ENCODE measurements around the gene FOXE1.

Gene FOXE1

DNA sequence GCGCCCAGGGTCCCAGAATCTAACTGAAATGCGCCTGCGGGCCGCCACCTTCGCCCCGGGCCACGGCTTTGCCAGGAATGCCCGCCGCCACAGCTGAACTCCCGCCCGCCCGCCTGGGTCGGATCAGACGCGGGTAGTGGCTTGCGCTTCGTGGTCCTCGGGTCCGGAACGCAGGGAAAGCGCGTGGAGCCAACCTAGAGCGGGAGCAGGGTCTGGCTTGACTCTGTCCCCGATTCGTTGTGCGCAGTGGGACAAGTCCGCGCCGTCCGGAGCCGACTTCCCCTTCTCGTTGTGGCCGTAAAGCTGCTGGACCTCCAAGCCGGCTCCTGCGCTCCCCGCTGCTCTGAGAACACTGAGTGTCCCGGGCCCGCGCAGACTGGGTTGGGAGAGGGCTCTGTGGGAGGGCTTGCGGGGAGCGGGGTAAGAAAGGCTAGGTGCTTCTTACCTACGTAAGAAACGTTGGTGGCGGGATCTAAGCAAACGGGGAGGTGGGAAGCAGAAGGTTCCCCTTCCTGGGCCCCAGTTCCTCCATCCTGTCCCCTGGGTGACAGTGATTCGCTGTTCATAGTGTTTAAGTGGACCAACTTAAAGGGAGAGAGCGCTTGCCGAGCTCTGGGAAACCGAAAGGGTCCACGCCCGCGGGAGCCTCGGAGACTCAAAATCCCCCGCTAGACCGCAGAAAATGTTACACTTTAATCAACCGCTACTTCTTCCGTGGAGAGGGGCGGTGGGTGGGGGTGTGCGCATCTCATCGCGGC is 4.4 kb upstream of the FOXE1 start:
- no peak for DNase-seq

DNA sequence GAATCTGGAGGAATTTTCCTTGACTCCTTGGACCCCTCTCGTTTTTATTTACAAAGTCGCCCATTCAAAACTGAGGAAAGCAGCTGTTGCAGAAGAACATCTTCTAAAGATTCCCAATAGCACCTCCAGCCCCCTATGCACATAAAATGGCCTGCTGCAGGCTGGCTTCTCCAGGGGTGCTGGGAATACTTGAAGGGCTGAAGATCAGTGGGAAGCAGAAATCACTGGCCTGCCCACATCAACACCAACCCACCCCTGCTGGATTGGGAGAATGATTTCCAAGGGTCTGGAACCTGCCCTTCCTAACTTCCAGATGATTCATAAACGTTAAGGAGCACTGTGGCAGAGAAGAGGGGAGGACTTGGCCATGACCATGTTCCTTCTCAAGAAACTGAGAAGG is 3.0 kb upstream of the FOXE1 start:
- no peak for DNase-seq

DNA sequence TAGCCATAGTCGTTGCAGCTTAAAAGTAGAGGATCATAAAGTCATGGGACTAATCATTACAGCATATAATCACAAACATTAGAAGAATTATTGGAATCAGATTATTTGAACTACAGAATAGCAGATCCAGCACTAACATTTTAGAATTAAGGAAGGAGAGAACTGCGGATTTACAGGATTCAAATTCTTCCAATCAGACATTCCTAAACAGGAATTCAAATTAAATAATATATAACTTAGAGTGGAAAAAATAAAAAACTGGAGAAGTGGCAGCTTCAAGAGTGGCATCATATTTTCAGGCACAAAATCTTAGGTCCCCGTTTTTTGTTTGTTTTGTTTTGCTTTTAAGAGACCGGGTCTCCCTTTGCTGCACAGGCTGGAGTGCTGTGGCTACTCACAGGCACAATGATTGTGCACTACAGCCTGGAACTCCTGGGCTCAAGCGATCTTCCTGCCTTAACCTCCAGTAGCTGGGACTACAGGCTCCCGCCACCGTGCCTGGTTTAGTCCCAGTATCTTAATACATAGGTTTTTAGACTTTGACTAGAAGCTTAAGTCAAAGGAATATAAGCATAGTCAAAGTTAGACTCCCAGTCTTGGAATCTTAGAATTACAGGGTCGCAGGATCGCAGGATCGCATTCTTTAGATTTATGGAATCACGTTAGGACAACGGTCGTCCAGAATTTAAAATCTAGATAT is 2.1 kb upstream of the FOXE1 start:
- DNase-seq = no peak

GRCh38 chr9:97851446-97851883 is 1.6 kb upstream of the FOXE1 start:
- DNase-seq = no peak

DNA sequence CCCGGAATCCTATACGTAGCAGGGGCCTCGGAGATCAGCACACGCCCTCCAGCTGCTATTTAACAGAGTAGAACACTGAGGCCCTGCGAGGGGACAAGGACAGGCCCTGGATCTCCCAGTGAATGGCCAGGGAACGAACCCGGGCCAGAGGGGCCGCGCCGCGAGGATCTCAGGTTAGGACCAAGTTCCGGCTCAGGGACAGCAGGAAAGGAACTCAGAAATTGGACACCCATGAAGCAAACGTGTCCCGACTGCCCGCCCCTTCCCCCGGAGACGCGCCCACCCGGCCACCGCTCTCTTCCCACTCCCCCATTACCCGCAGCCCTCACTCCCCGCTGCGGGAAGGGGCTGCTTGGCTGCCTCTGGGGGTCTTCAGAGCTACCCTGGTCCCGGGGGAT is 1.0 kb upstream of the FOXE1 start:
- DNase-seq = no peak

GRCh38 chr9:97852399-97853055 is 499 bp upstream of the FOXE1 start:
- DNase-seq = no peak

- DNase-seq = peak; percentile 56
These were observed 1.0 kb downstream of the FOXE1 start for GRCh38 chr9:97853844-97854695.

- DNase-seq = no peak
These were observed 1.9 kb downstream of the FOXE1 start for GRCh38 chr9:97854696-97855485.

DNA sequence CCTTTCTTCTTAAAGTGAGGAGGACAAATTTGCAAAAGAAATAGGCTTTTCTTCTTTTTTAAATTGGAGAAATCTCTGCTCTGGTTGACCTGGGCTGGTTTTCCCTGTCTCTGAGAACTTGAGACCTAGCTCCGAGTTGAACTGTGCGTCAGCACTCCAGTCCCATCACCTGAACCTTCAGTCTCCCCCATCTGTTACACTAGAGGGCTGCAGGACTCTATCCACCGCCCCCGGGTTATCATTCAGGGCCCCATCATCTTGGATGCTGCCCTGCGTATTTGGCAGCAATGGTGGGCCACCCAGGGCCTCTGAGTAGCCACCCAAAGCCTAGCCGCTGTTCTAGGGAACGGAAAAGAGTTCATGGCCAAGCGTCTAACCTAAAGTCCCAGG is 2.5 kb downstream of the FOXE1 start:
- DNase-seq = no peak

- DNase-seq = no peak
These were observed 2.9 kb downstream of the FOXE1 start for GRCh38 chr9:97855899-97856298.

GRCh38 chr9:97856857-97857605 is 4.0 kb downstream of the FOXE1 start:
- no peak for DNase-seq

DNA sequence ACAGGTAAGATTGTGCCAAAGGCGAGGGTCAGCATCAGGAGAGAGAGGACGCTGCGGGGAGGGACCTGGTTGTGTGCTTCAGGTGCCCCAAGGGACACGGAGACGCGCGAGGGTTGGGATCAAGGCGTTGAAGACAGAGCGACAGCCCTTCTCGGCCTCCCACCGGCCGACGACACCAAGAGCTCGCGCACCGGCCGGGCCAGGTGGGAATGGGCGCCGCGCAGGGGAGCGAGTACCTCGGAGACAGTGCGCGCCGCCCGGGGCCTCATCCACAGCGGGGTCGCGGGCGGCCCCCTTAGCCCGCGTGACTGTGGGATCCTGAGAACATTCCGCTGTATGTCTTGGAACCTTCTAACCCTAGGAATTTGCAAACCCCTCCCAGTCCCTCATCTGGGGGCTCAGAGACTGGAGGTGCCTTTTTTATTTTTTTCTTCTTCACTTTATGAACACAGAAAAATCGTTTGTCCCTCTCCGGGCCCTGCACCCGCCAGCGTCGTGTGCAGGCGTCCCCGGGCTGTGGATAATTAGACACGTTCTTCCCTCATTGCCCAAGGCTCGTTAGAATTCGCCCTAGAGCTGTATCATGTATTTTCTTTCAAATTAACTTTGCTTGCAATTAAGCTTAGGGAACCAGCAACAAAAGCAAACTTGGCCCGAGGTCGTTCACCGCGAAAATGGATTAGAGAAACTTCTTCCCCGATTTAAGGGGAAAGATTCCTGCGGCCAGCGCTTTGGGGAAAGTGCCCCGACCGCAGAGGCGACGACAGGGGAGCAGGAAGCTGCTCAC is 4.8 kb downstream of the FOXE1 start:
- no peak for DNase-seq

- DNase-seq = no peak
These were observed 5.3 kb downstream of the FOXE1 start for GRCh38 chr9:97858393-97858713.

GRCh38 chr9:97858826-97859225 is 5.8 kb downstream of the FOXE1 start:
- no peak for DNase-seq

GRCh38 chr9:97859346-97859745 is 6.3 kb downstream of the FOXE1 start:
- no peak for DNase-seq

DNA sequence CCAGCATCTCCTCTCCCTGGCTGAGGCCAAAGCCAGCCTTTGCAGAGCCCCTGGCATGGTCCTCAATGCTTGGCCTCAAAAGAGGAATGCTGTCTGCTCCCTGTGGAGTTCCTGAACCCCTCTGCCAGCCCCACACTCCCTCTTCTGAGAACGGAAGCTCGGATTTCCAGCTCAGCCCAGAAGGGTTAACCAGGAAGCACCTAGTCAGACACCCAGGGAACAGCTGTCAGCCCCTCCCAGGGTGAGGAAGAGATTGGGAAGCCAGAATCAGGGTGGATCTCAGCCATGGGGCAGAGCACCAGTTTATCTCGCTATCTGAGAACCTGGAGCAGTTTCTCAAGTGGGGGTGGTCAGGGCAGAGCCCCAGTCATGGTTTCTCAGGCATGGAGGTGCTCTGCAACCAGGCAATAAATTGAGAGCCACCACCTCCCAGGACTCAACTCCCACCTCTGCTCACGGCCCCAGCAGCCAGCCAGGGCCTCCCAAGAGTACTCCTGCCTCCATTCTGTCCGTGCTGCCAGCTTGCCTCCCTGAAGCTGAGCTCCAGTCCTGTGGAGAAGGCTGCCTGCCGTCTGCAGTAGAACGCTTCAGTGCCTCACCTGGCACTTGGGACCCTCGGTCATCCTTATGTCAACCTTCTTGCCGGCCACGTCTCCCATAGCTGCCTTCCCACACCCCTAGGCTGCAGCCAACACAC is 7.6 kb downstream of the FOXE1 start:
- no peak for DNase-seq

DNA sequence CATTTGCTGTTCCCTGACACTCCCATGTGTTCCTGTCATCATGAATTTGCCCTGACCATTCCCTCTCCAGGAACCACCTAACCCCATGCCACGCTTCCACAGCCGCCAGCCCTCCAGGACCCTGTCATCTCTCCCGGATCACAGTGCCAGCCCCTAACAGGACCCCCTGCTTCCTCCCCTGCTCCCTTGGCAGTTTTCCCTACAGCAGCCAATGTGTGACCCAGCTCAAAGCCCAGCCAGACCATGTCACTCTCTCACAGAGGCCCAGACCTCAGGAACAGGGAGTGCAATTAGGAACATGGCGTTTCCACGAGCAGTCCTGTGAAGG is 8.1 kb downstream of the FOXE1 start:
- no peak for DNase-seq

- DNase-seq = no peak
These were observed 10.3 kb downstream of the FOXE1 start for GRCh38 chr9:97863314-97863713.

GRCh38 chr9:97864396-97864795 is 11.4 kb downstream of the FOXE1 start:
- DNase-seq = no peak

DNA sequence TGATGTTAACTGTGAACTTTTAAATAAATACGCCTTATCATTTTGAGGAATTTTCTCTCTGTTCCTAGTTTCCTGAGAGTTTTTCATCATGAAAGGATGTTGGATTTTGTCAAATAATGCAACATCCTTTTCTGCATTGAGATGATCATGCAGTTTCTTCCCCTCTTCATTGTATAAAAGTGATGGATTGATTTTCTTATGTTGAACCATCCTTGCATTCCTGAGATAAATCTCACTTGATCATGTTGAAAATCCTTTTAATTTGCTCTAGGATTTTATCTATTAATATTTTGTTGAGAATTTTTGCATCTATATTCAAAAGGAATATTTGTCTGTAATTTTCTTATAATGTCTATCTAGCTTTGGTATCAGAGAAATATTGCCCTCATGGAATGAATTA is 13.3 kb downstream of the FOXE1 start:
- no peak for DNase-seq

All from stimulated activated CD4-positive, alpha-beta T cell treated with anti-CD3 and anti-CD28 coated beads, Interleukin-12 subunit alpha, Interleukin-12 subunit beta, amount 100 ng/mL, for 4 hours (primary cell).